ENCODE measurements around the gene TAS2R60.

TAS2R60 gene

DNA sequence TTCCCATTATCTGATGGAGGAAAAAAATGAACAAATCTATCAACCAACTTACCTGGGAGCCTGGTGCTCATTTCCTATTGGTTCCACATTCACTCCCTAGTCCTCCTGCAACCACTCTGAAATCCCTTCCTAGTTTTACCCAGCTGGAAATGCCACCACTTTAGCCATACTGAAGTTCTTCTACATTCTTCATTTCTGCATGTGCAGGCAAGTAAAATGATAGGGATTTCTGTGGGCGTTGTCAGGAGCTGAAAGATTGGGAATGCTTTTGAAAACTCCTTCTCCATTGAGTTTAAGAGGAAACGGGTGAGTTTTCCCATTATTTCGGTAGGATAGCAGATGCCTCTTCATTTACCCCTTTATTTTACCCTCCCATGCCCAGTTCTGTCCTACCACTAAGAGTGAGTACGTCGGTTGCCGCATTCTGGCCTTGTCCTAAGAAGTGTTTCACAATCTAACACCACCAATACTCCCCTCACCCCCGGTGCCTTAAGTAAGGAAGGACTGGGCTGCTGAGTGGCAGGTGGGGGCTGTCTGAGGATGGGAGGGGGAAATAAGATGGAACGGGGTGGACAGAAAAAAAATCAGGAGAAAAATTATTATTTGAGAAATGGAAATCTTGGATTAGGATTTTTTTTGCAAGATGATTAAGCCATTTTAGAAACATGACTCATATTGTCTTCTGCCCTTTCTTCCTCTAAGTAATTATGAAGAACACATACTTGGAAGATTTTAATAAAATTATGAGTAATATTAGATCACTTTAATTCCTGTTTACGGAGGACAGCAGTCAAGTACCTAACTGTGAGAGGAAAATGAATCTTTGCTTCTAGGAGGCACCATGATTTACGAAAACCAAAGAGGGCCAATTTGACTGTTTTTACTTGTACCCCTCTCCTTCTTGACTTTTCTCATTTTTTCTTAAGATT is 13.2 kb upstream of the TAS2R60 start:
- H3K27ac ChIP-seq (ENCODE audit: low read length): no peak overlapping the region
- no peaks in the 10 kb centered on the region for H3K4me1 ChIP-seq (ENCODE audit: control insufficient read depth in 1 of 2, insufficient read depth in 2 of 2, low read length in 2 of 2)
- no peaks in the 10 kb centered on the region for H3K9me3 ChIP-seq (ENCODE audit: control insufficient read depth in 1 of 2, low read length in 2 of 2)
- H3K4me3 ChIP-seq (ENCODE audit: low read depth in 1 of 2, low read length in 2 of 2): no peak overlapping the region
- H3K36me3 ChIP-seq (ENCODE audit: control insufficient read depth in 1 of 2, insufficient read depth in 2 of 2, low read length in 2 of 2): no peaks in the 10 kb centered on the region
- no peaks in the 10 kb centered on the region for H3K27me3 ChIP-seq (ENCODE audit: low read depth, low read length)

DNA sequence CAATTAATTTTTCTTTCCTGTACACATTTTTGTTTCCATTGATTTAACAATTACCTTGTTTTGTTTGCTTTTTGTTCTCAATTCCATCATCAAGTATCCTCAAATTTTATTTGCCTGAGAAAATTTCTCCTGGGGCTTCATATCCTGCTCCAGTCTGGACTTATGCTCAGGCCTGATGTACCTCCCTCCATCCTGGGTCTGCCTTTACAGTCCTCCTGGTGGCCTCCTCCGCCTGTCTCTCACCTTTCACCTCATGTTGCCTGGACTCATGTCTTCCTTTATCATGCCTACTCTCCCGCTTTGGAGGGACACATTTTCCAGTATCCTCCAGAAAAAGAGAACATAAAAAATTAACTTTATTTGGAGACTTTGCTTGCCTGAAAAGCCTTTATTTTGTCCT is 12.1 kb upstream of the TAS2R60 start:
- Histone ChIP-seq H3K9me3 (ENCODE audit: control insufficient read depth in 1 of 2, low read length in 2 of 2) (no peaks in the 10 kb centered on the region), H3K4me1 (ENCODE audit: control insufficient read depth in 1 of 2, insufficient read depth in 2 of 2, low read length in 2 of 2) (no peaks in the 10 kb centered on the region), H3K27me3 (ENCODE audit: low read depth, low read length) (no peaks in the 10 kb centered on the region), H3K27ac (ENCODE audit: low read length) (no peak overlapping the region), H3K4me3 (ENCODE audit: low read depth in 1 of 2, low read length in 2 of 2) (no peak overlapping the region), H3K36me3 (ENCODE audit: control insufficient read depth in 1 of 2, insufficient read depth in 2 of 2, low read length in 2 of 2) (no peaks in the 10 kb centered on the region)

DNA sequence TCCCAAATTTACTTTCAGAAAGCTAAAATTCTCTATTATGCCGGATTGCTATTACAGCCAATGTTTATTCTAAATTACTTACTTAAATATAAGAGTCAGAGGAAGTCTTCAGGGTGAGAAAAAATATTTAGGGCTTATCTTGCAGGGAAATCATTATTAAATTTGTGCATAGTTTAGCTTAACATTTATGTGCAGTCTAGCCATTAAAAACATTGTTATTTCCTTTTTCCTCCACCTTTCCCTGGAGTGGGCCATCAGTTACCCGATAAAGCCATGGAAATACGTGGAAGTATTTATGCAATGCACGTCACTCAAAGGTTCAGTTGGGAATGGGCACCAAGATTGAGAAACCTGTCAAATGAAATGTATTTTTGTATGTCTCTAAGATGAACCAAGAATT is 9.5 kb upstream of the TAS2R60 start:
- Histone ChIP-seq H3K36me3 (ENCODE audit: control insufficient read depth in 1 of 2, insufficient read depth in 2 of 2, low read length in 2 of 2) (no peaks in the 10 kb centered on the region), H3K9me3 (ENCODE audit: control insufficient read depth in 1 of 2, low read length in 2 of 2) (no peaks in the 10 kb centered on the region), H3K4me1 (ENCODE audit: control insufficient read depth in 1 of 2, insufficient read depth in 2 of 2, low read length in 2 of 2) (no peaks in the 10 kb centered on the region), H3K4me3 (ENCODE audit: low read depth in 1 of 2, low read length in 2 of 2) (no peak overlapping the region), H3K27ac (ENCODE audit: low read length) (no peak overlapping the region), H3K27me3 (ENCODE audit: low read depth, low read length) (no peaks in the 10 kb centered on the region)

DNA sequence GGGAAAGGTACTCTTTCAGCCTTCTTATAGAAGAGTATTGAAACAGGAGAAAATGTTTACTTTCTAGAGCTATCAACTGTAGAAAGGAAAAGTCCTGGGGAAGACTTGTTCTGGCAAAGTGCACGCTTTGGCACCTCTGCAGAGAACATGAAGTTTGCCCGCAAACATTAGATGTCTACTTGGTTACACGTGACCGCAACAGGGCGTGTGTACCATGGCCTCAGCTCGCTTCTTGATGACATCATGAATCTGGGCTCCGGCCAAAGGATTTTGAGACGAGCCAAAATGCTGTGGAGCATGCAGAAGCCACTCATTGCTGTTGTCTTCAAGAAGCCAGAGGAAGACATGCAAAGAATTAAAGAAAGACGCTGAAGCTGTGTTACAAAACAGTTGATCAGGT is 8.6 kb upstream of the TAS2R60 start:
- Histone ChIP-seq H3K27ac (ENCODE audit: low read length) (no peak overlapping the region), H3K4me3 (ENCODE audit: low read depth in 1 of 2, low read length in 2 of 2) (no peak overlapping the region), H3K27me3 (ENCODE audit: low read depth, low read length) (no peaks in the 10 kb centered on the region), H3K36me3 (ENCODE audit: control insufficient read depth in 1 of 2, insufficient read depth in 2 of 2, low read length in 2 of 2) (no peaks in the 10 kb centered on the region), H3K4me1 (ENCODE audit: control insufficient read depth in 1 of 2, insufficient read depth in 2 of 2, low read length in 2 of 2) (no peaks in the 10 kb centered on the region), H3K9me3 (ENCODE audit: control insufficient read depth in 1 of 2, low read length in 2 of 2) (no peaks in the 10 kb centered on the region)

DNA sequence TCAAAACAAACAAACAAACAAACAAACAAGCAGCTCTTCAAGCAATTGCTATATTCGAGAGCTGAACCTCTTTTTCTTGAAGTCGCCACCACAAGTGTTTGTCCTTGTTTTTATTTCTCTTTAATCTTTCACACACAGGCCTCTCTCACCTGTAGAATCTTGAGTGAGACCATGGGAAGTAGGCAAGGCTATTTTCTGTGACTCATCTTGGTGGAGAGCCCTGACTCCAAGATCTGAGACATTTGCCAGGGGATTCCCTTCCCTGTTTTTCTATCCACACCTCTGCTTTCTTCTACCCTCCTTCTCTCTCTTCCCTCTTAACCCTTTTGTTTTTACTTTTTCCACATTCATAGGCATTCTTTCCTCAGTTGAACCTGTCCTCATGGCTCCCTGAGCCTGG is 8.0 kb upstream of the TAS2R60 start:
- H3K27ac ChIP-seq (ENCODE audit: low read length): no peak overlapping the region
- no peaks in the 10 kb centered on the region for H3K27me3 ChIP-seq (ENCODE audit: low read depth, low read length)
- no peaks in the 10 kb centered on the region for H3K4me1 ChIP-seq (ENCODE audit: control insufficient read depth in 1 of 2, insufficient read depth in 2 of 2, low read length in 2 of 2)
- H3K4me3 ChIP-seq (ENCODE audit: low read depth in 1 of 2, low read length in 2 of 2): no peak overlapping the region
- H3K9me3 ChIP-seq (ENCODE audit: control insufficient read depth in 1 of 2, low read length in 2 of 2): no peaks in the 10 kb centered on the region
- H3K36me3 ChIP-seq (ENCODE audit: control insufficient read depth in 1 of 2, insufficient read depth in 2 of 2, low read length in 2 of 2): no peaks in the 10 kb centered on the region

DNA sequence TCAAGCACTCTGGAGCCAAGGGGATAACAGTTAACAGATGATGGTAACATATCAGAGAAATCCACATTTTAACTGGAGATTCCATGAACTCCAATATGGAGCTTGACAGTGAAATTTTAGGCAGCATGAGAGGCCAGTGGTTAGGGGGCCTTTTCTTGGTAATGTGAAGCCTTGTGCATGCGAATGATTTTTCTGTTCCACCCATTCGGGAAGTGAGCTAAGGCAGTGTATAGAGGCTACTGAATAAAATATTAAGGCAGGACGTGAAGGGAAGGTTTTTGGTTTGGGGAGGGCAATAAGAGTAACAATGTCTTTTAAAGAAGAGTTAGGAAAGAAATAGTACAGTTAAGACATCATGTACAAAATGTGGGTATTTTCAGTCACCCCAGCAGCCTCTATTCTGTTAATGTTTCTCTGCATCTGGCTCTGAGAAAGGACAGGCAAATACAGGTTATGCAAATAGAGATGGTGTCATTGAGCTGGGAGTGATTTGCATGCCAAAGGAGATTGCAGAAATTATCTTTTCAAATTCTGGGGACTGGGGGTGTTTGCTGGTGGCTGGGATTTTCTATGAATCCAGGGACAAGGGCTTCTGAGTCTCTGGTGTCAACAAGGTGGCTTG is 6.8 kb upstream of the TAS2R60 start:
- Histone ChIP-seq H3K4me1 (ENCODE audit: control insufficient read depth in 1 of 2, insufficient read depth in 2 of 2, low read length in 2 of 2) (no peaks in the 10 kb centered on the region), H3K9me3 (ENCODE audit: control insufficient read depth in 1 of 2, low read length in 2 of 2) (no peaks in the 10 kb centered on the region), H3K27me3 (ENCODE audit: low read depth, low read length) (no peaks in the 10 kb centered on the region), H3K36me3 (ENCODE audit: control insufficient read depth in 1 of 2, insufficient read depth in 2 of 2, low read length in 2 of 2) (no peaks in the 10 kb centered on the region), H3K4me3 (ENCODE audit: low read depth in 1 of 2, low read length in 2 of 2) (no peak overlapping the region), H3K27ac (ENCODE audit: low read length) (no peak overlapping the region)

DNA sequence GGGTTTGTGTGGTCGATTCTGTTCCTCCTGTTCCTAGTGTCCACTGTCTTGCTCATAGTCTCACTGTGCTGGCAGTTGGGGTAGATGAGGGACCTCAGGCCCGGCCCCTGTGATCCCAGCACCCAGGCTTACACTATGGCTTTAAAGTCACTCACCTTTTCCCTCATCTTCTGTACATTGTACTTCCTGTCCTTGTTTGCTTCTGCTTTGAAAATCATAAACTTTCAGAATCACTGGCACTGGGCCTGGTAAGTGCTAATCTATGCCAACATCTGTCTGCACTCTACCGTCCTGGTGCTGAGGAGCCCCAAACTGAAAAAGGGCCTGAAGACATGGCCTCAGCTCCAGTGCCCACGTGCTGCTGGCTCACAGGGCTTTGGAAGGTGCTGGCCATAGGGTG is 5.7 kb upstream of the TAS2R60 start:
- no peak overlapping the region for H3K27ac ChIP-seq (ENCODE audit: low read length)
- no peaks in the 10 kb centered on the region for H3K36me3 ChIP-seq (ENCODE audit: control insufficient read depth in 1 of 2, insufficient read depth in 2 of 2, low read length in 2 of 2)
- H3K27me3 ChIP-seq (ENCODE audit: low read depth, low read length): no peaks in the 10 kb centered on the region
- H3K4me1 ChIP-seq (ENCODE audit: control insufficient read depth in 1 of 2, insufficient read depth in 2 of 2, low read length in 2 of 2): no peaks in the 10 kb centered on the region
- no peaks in the 10 kb centered on the region for H3K9me3 ChIP-seq (ENCODE audit: control insufficient read depth in 1 of 2, low read length in 2 of 2)
- no peak overlapping the region for H3K4me3 ChIP-seq (ENCODE audit: low read depth in 1 of 2, low read length in 2 of 2)

DNA sequence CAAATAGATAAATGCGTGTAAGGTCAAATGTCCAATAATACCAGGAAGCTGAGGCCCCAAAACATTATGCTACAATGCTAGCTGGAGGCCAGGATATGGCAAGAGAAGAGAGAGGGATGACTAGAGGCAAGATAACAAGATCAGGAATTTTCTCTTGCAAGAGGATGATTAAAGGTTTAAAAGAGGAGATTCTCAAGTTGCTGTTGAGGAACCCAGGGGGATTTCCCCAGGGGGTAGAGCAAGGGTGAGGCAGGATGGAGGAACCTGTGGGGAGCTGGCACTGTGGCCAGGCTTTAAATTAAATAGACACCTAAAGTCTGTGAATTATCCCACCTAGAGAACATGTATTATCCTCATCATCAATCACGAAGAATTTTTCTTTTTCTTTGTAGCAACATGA is 3.4 kb upstream of the TAS2R60 start:
- Histone ChIP-seq H3K9me3 (ENCODE audit: control insufficient read depth in 1 of 2, low read length in 2 of 2) (no peaks in the 10 kb centered on the region), H3K27me3 (ENCODE audit: low read depth, low read length) (no peaks in the 10 kb centered on the region), H3K27ac (ENCODE audit: low read length) (no peak overlapping the region), H3K4me3 (ENCODE audit: low read depth in 1 of 2, low read length in 2 of 2) (no peak overlapping the region), H3K36me3 (ENCODE audit: control insufficient read depth in 1 of 2, insufficient read depth in 2 of 2, low read length in 2 of 2) (no peaks in the 10 kb centered on the region), H3K4me1 (ENCODE audit: control insufficient read depth in 1 of 2, insufficient read depth in 2 of 2, low read length in 2 of 2) (no peaks in the 10 kb centered on the region)

DNA sequence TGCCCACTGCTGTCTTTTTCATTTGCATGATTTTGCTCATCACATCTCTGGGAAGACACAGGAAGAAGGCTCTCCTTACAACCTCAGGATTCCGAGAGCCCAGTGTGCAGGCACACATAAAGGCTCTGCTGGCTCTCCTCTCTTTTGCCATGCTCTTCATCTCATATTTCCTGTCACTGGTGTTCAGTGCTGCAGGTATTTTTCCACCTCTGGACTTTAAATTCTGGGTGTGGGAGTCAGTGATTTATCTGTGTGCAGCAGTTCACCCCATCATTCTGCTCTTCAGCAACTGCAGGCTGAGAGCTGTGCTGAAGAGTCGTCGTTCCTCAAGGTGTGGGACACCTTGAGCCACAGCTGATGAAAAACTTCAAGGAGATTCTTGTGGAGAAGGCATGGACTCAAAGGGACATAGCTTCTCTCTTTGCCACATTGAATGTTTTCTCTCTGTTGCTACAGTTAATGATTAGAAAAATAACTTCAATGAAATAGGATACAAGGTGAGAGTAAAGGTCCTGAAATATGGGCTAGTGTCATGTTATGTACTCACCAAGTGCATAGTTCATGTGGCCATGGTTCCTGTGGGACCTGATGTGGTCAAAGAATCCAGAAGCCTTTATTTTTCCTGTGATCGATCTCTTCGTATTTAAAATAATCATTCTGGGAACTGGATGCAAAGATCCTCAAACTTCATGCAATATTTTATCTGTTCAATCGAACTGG is 970 bp downstream of the TAS2R60 start:
- H3K4me3 ChIP-seq (ENCODE audit: low read depth in 1 of 2, low read length in 2 of 2): no peak overlapping the region
- no peaks in the 10 kb centered on the region for H3K9me3 ChIP-seq (ENCODE audit: control insufficient read depth in 1 of 2, low read length in 2 of 2)
- no peak overlapping the region for H3K27ac ChIP-seq (ENCODE audit: low read length)
- H3K36me3 ChIP-seq (ENCODE audit: control insufficient read depth in 1 of 2, insufficient read depth in 2 of 2, low read length in 2 of 2): no peaks in the 10 kb centered on the region
- H3K4me1 ChIP-seq (ENCODE audit: control insufficient read depth in 1 of 2, insufficient read depth in 2 of 2, low read length in 2 of 2): no peaks in the 10 kb centered on the region
- H3K27me3 ChIP-seq (ENCODE audit: low read depth, low read length): no peaks in the 10 kb centered on the region

DNA sequence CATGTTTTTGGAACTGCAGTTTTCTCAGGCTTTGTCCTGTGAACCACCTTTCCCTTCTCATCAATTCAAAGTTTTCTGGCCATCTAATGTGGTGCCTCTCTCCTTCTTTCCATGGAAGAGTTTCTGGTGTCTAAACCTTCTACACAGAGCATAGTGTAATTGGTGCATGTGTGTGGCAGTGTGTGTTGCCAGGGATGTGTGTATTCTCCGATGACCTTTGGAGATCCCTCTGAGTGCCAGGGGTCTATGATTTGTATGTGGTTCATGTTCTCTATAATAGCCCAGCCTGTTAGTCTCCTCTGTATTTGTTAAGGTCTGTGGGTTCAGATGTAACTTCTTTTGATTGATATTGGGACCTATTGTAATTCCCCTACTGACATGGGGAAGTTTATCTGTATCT is 1.5 kb downstream of the TAS2R60 start:
- no peak overlapping the region for H3K4me3 ChIP-seq (ENCODE audit: low read depth in 1 of 2, low read length in 2 of 2)
- no peaks in the 10 kb centered on the region for H3K36me3 ChIP-seq (ENCODE audit: control insufficient read depth in 1 of 2, insufficient read depth in 2 of 2, low read length in 2 of 2)
- no peaks in the 10 kb centered on the region for H3K4me1 ChIP-seq (ENCODE audit: control insufficient read depth in 1 of 2, insufficient read depth in 2 of 2, low read length in 2 of 2)
- H3K27ac ChIP-seq (ENCODE audit: low read length): no peak overlapping the region
- H3K9me3 ChIP-seq (ENCODE audit: control insufficient read depth in 1 of 2, low read length in 2 of 2): no peaks in the 10 kb centered on the region
- no peaks in the 10 kb centered on the region for H3K27me3 ChIP-seq (ENCODE audit: low read depth, low read length)

DNA sequence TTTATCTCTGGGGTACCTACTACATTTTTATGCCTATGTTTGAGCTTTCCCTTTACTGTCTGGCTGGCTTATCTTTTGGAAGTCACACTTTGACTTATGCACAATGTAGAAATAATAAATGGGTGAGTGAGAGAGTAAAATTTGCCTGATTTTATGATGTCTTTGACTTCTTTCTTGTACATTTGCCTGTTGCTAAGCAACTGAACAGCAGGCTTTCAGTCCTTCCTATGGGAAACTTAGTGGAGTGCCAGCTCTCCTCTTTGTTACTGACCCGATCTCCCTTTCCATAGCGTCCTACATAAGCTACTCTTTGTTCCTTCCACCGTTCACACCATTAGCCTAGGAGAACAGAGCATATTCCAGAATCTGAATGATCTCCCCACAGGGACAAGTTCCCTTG is 4.2 kb downstream of the TAS2R60 start:
- no peaks in the 10 kb centered on the region for H3K9me3 ChIP-seq (ENCODE audit: control insufficient read depth in 1 of 2, low read length in 2 of 2)
- H3K4me3 ChIP-seq (ENCODE audit: low read depth in 1 of 2, low read length in 2 of 2): no peak overlapping the region
- no peak overlapping the region for H3K27ac ChIP-seq (ENCODE audit: low read length)
- no peaks in the 10 kb centered on the region for H3K36me3 ChIP-seq (ENCODE audit: control insufficient read depth in 1 of 2, insufficient read depth in 2 of 2, low read length in 2 of 2)
- no peaks in the 10 kb centered on the region for H3K27me3 ChIP-seq (ENCODE audit: low read depth, low read length)
- no peaks in the 10 kb centered on the region for H3K4me1 ChIP-seq (ENCODE audit: control insufficient read depth in 1 of 2, insufficient read depth in 2 of 2, low read length in 2 of 2)

All from muscle layer of duodenum (tissue), 2 donors.